ENCODE results near the gene PCMT1.
"Not testable (repeated sequence)": the region's sequence is repeated elsewhere in the genome, so short reads cannot be mapped to it uniquely, and the experiment has no call there.

The PCMT1 gene

DNA sequence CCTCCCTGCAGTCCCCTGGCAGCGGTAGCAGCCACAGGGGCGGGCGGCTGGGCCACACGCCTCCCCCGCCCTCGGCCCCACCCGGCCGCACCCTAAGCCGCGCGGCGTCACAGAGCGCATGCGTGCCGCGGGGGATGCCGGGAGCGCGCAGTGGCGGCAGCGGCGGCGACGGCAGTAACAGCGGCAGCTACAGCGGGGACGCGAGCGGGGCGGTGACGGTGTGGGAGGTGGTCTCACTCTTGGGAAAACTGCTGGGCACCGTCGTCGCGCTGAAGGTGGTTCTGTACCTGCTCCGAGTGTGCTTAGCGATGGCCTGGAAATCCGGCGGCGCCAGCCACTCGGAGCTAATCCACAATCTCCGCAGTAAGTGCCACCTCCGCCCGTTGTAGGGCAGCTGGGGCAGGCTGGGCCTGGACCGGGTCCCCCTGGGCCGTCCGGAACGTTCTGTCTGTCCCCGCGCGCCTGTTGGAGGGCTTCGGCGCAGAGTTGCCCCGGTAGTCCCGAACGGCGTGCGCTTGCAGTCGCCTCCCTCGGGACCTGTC, at the start of gene PCMT1:
PCMT1 (plus strand) TSS at position 148 of the 542 bp plus-strand sequence; CDS start at position 309, 161 bp downstream.
- peak; percentile 79 to 80 for DNase-seq (ENCODE audit: low read depth in 2 of 2)

DNA sequence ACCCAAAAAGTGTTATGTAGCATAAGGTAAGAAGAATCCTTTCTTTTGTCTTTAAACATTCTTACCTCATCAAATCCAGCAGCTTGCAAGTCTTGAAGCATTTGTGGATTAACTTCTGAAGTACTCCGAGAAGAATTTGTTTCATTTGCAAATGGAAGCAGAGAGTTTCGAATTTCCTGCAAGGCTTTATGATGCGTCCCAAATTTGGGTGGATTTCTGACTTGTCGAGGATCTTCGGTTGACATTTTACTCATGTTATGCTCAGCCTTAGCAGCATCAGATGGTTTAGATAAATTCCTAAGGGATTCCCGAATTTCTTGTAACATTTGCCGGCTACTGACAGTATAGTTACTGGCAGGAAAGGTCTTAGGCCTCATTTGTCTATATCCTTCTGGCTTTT, 47.8 kb upstream of the PCMT1 start:
- DNase-seq (ENCODE audit: low read depth in 2 of 2), result no peak

DNA sequence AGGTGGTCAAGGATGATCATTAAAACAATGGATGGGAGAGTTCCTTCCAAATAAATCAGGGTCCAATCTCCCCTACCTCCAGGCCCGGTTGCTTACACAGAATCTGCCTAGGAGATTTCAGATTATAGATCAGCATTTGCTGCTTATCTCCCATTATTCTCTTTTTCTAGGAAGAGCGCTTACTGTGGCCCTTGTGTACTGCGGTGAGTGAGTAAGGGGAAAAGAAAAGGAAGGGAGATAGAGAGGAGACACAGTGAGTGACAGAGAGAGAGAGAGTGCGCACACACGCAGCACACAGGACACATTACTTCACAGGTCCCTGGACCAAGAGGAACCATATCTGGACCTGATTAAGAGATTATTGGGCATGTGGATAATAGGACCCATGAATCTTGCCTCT, 37.8 kb upstream of the PCMT1 start:
- DNase-seq (ENCODE audit: low read depth in 2 of 2), result no peak

DNA sequence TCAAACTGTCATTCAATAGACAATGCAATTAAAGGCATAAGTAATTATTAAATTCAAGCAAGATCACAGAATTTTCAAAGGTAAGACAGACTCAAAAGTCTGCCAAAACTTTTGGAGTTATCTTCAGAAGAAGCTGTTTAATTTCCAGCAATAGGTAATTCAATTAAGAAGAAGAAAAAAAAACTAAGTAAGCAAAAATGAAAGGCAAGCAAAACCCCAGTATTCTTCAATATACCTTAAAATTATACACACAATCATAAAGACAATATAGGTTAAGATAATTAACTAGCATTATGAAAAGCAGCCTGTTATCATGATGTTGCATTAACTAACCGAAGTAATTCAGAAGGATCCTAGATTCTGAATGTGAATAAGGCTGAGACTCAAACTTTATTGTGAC, 35.1 kb upstream of the PCMT1 start:
- DNase-seq (ENCODE audit: low read depth in 2 of 2), result no peak

DNA sequence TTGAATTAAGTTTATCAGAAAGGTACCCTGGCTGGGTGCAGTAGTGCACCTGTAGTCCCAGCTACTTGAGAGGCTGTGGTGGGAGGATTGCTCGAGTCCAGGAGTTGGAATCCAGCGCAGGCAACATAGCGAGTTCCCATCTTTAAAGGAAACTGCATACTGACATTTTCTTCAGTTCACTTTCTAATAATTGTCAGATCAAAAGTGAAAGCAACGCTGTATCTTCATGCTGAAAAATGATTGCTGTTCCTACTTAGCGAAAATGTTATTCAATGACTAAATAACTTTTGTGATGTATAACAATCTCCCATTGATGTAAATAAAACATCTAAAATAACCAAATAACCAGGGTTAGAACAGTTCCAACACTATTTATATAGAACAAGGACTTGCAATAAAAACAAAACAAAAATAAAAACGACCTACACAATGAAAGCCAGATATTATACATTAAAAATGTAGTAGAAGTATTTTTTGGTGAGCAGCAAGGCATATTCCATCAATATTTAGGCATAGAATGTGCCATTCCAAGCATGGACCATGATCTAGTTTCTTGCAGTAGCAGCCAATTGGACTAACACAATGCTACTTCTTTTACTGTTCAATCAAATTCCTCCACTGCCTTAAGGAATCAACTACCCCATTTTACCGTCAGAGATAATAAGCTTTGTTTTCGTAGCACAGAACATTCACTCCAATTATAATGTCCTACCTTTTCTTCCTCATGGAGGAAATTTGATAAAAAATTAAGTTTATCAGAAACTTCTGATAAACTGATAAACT, 33.2 kb upstream of the PCMT1 start:
- no peak for DNase-seq (ENCODE audit: low read depth in 2 of 2)

DNA sequence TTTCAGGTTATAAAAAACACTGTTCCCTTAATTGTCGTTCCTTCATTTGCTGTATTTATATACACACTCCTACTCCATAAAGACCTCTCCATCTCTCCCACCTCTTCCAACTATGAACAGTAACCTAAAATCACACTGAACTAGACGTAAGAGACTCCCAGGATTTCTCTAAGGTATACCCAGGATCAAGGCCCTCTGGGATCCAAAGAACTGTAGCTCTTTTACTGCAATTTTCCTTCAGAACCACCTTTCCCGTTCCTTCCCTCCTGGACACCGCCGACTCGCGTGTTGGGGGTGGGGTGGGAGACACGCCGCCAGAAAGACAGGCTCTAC, 32.3 kb upstream of the PCMT1 start:
- DNase-seq (ENCODE audit: low read depth in 2 of 2), result no peak

DNA sequence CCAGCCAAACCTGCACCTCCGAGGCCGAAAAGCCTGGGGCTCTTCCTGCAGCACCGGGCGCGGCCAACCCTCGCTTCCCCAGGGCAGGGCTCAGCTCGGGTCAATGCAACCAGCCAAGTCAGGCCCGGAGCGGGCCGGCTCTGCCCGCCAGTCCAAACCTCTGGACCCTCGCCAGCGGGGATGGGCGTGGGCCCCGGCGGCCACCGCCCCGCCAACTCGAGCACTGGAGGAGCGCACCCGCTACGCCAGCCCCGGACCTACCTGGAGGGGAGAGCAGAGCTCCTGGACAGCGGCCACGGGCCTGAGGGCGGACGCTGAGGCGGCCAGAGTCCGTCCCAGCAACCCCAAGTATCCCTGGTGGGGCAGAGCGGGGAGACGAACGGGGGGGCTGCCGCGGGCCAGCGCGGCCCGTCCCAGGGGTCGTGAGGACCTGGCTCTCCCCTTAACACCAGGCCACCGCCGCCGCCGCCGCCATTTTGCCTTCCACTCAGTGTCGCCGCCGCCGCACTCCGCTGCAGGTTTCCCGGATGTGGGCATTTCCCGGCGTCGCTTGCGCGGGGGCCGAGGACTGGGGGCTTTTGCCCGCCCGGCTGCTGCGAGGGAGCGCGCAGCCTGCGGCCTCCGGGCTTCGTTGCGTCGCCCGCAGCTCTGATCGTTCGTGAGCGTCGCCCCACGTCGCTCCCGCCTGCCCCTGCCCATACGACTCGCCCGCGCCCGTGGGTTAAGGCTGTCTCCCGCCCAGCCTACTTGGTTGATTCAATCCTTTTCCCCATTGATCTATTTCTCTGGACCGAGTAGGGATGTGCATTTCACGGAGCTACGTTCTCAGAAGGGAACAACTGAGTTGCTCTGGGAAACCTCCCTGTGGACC, 31.7 kb upstream of the PCMT1 start, which contains the start of gene LATS1:
LATS1 (minus strand) TSS at position 514 of the 871 bp plus-strand sequence. CDS start 15,975 bp downstream, outside the sequence.
- peak; percentile 82 to 86 for DNase-seq (ENCODE audit: low read depth in 2 of 2)

DNA sequence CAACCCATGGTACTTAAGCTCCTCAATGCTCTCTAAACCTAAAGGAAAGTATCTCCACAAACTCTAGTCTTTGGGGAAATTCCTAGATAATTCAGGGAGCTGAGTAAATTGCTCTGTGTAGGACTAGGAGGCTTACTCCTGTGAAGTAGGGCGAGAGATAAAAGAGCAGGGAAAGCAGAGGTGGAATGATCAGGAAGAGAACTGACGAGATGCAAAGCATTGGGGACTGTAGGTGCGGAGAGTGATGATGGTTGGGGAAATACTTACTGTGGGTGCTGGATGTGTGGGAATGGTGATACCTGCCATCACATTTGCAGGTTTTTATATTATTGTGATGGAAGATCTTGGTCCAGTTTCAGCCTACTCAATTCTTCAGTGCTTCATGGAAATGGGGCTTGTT, 30.0 kb upstream of the PCMT1 start:
- no peak for DNase-seq (ENCODE audit: low read depth in 2 of 2)

DNA sequence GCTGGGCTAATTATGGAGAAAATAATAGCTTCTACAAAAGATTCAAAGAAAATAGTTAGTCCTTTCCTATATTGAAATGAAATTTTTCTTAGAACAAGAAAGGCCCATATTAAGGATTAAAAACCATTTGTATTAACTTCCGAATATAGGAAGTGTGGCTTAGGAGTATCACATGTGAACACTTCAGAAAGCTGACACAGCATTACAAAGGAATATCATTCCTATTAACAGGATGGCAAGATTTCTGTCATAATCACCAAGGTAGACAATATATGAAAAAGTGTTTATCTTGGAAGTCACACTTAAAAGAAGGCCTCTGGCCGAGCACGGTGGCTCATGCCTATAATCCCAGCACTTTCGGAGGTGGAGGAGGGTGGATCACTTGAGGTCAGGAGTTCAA, 26.3 kb upstream of the PCMT1 start:
- no peak for DNase-seq (ENCODE audit: low read depth in 2 of 2)

DNA sequence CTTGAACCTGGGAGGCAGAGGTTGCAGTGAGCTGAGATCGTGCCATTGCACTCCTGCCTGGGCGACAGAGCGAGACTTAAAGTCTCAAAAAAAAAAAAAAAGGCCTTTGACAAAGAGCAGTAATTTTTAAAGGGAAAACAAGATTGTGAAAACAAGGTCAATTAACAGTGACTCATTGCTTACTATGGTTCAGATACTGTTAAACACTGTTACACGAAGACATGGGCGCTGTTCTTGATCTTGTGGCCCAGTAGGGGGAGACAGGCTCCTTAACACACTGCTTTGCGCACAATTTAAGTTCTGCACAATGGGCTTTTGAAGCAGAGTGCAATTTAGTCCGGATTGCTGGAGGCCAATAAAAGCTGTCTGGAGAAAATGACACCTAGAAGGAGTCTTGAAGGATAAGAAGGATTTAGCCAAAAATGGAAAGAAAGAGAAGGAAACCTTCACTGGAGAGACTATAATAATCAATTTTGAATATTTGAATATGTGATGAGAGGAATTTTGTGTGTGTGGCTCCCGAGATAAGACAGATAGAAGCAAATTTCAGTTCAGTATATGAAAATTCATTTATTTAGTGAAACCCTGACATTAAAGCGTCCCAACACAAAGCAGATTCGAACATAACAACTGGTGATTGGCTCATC, 25.6 kb upstream of the PCMT1 start:
- DNase-seq (ENCODE audit: low read depth in 2 of 2), result peak in 1 of 2 donors; percentile 14

DNA sequence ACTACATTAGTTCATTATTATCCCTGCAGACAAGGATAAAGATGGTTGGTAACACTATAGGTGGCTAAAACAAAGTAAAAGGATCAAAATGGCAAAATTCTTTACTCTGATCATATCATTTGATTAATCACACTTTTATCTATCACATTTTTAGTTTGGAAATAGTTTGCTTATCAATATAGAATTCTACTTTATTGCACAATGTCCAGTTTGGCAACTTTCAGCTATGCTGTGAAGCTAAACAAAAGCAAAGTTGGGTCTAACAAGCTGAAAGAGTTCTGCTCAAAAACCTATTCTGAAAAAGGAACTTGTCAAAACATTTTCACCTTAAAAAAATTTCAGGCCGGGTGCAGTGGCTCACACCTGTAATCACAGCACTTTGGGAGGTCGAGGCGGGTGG, 23.8 kb upstream of the PCMT1 start:
- no peak for DNase-seq (ENCODE audit: low read depth in 2 of 2)

DNA sequence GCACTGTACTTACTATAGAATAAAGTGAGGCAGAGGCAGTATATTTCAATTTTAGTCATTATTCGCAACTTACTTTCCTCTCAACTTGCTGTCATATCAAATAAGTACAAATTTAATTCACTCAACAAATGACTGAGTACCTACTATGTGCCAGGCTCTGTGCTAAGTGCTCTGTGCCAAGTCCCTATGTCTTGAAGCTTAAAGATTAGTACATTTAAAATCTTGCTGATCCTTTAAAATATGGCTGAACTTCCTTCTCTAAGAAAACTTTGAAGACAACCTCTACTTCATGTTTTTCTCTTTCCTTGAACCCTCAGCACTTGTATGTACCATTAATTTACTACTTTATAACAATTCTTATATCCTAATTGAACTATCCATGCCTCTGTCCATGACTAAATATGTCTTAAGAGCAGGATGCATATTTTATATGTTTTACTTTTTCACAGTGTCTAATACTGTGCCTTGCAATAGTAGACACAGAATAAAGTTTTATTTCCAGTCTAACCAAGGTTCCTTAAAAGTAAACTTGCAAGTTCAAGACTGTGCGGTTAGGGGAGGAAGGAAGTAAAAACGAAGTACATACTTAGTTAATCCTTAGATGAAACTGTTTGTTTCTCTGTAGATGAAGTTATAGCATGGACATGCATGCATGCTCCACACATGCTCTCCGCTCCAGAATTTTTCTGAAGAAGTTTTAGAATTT, 21.6 kb upstream of the PCMT1 start:
- no peak for DNase-seq (ENCODE audit: low read depth in 2 of 2)

DNA sequence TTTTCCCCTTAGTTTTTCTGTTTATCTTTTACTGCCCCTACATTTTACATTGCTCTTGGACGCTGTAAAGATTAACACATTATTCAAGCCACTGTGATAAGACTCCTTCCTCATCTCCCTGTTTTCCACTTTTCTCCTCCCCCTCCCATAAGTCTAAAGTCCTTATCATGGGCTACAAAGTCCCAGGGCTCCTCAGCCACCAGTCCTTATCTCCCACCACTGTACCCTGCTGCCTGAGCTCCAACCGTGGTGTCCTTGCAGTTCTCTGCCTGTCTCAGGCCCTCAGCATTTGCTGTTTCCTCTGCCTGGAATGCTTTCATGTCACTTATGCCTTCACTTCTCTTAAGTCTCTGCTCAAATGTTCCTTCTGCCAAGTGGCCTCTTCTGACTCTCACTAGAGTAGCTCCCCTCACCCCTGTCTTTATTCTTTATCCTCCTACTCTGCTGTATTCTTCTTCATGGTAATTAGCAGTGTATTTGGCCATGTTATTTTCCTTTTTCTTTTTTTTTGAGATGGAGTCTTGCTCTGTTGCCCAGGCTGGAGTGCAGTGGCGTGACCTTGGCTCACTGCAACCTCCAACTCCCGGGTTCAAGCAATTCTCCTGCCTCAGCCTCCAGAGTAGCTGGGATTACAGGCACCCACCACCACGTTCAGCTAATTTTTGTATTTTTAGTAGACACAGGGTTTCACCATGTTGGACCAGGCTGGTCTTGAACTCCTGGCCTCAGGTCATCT, 20.9 kb upstream of the PCMT1 start:
- DNase-seq (ENCODE audit: low read depth in 2 of 2), result no peak

DNA sequence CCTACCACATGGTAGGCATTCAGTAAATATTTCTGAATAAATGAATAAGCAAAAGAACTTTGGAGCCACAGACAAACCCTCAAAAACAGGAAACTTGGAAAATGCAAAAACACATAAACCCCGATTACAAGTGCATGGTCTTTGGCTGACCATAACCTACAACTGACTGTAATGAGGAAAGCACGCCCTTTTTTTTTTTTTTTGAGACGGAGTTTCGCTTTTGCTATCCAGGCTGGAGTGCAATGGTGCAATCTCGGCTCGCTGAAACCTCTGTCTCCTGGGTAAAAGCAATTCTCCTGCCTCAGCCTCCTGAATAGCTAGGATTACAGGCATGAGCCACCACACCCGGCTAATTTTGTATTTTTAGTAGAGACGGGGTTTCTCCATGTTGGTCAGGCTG, 19.7 kb upstream of the PCMT1 start:
- DNase-seq (ENCODE audit: low read depth in 2 of 2), result no peak

DNA sequence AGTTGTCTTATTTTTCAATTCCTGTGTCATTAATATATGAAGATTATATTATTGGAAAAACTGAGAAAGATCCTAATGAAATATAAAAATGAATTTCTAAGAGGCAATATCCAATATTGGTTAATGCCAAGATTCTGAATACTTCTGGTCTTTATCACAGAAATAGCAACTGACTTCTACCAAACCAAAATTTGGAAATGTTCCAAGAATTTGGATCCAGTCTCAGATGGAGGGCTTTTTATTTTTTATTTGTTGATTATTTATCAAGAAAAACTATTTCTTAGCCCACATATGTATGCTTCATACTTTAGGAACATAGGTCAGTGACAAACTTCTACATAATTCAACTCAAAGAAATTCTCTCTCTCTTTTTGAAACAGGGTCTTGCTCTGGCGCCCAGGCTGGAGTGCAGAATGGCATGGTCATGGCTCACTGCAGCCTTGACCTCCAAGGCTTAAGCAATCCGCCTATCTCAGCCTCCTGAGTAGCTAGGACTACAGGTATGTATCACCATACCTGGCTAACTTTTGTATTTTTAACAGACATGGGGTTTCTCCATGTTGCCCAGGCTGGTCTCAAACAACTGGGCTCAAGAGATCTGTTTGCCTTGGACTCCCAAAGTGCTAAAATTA, 16.3 kb upstream of the PCMT1 start:
- DNase-seq (ENCODE audit: low read depth in 2 of 2), result no peak

DNA sequence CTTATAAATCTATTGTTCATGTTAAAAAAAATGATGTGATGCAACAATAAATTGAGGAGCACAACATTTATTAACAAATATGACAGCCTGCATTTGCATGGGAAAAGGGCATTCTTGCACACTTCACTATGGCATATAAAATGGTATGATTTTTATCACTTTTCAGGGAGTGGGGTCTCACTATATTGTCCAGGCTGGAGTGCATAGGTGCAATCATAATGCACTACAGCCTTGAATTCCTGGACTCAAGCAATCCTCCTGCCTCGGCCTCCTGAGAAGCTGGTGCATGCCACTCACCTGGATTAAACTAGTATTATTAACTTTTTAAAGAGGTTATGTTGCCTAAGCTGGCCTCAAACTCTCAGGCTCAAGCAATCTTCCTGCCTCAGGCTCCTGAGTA, 14.6 kb upstream of the PCMT1 start:
- no peak for DNase-seq (ENCODE audit: low read depth in 2 of 2)

DNA sequence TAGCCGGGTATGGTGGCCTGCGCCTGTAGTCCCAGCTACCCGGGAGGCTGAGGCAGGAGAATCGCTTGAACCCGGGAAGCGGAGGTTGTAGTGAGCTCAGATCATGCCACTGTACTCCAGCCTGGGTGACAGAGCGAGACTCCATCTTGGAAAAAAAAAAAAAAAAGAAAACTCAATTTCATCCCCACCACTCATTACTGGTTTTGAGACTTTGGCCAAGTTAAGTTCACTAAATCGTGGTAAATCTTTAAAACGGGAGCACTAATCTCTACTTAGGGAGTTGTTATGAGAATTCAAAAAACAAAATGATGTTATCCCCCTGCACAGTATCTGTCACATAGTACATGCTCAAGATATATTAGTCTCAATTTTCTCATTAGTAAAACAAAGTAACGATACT, 4.3 kb upstream of the PCMT1 start:
- not testable (repeated sequence) for DNase-seq (ENCODE audit: low read depth in 2 of 2)

DNA sequence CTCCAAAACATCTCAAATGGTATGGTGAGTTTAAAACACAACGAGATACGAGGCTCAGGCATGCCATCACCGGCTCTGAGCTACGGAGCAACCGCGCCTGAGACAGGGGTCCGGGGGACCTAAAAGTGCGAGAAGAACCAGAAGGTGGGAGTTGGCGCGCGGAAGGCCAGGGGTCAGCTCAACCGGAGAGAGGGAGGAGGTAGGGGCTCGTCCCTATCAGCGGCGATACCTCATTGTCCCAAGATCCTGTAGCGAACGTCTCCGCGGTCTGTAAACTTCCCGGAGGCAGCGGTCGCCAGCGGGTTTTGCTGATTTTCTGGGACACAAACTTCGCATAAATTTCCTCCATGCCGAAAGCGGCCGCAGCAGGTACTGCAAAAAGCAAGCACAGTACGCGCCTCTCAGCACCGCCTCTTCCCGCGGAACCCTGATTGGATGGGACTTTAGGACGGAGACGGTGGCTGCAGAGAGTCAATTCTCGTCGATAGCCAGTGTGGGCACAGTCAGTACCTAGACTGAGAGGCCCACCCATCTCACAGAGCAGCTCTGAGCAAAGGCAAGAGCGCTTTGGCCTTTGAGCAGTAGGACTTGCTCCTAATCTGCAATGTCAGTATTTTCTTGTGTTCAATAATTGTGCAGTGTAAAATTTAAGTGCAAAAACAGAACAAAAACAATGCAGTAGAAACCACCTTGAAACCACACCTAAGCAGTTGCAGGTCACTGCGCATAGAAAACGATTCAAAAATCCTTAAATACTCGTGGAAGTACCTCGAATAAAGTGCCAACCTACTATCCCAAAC, 3.2 kb upstream of the PCMT1 start, which contains the start of gene NUP43:
NUP43 (minus strand) TSS at position 383 of the 800 bp plus-strand sequence; CDS start at position 349, 34 bp downstream.
- peak; percentile 81 to 83 for DNase-seq (ENCODE audit: low read depth in 2 of 2)

DNA sequence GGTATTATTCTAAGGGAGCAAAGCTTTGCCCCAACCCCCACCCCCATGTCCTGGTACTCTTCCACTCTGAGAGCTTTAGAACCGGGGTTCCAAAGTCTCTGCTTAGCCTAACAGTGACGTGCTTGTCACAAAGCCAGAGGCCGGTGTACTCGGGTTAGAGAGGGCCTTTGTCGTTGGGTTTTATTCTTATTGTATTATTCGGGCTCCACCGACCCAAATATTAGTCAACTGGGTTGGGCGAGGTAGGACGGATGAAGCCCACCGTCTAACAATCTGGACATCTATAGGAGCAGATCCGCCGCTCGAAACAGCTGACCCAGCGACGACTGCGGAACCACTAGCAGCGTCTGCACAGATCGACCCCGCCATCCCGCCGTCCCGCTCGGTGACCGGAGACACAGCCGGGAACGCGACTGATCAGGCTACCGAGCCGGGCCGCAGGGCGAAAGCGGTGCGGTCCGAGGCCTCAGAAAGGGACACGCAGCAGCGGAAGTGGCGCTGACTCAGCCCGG, 403 bp upstream of the PCMT1 start:
- DNase-seq (ENCODE audit: low read depth in 2 of 2), result not testable (repeated sequence)

Data from activated CD8-positive, alpha-beta memory T cell treated with anti-CD3 and anti-CD28 coated beads for 4 hours (primary cell).